Inferior parietal cortex (tissue), 1 donor: ENCODE measurements around the gene DDX50.

Experiments
- DNase-seq: peaks from one replicate; pipeline ENCODE4 v3.0.0-alpha.2; 2016; ENCODE audit errors: extremely low spot score

DDX50 gene

GRCh38 chr10:68981074-68981473 lies 80.0 kb downstream of the DDX50 start:
- no peak for DNase-seq

GRCh38 chr10:68982389-68982788 lies 81.3 kb downstream of the DDX50 start:
- DNase-seq = no peak

GRCh38 chr10:68987611-68988010 lies 86.5 kb downstream of the DDX50 start:
- no peak for DNase-seq

- DNase-seq = peak; percentile 98
Observed at GRCh38 chr10:68988530-68989316, 87.6 kb downstream of the DDX50 start, which contains the start of gene KIFBP. KIFBP (plus strand) TSS chr10:68988803; CDS start chr10:68988833, 30 bp downstream.

- peak; percentile 22 for DNase-seq
Observed at GRCh38 chr10:68989317-68989990, 88.3 kb downstream of the DDX50 start.

- no peak for DNase-seq
Observed at GRCh38 chr10:68992636-68993440, 91.7 kb downstream of the DDX50 start.
